ENCODE results near the gene PIGT.

The PIGT gene

DNA sequence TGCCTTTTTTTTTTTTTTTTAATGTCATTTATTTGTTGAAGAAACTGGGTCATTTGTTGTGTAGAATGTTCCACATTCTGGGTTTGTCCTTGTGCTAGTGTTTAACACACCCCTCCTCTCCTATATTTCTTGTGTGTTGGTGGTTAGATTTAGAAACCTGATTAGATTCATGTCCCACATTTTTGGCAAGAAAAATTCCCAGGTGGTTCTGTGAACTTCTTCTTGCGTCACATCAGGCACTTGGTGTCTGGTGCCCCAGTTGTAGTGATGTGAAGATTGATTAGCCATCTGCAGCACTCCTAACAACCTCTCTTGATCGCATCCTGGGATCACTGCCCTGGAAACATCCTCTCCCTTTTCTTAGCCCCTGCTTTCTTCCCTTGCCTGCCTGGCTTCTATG is 7.8 kb downstream of the PIGT start:
- TF ChIP-seq, protein P1, sequence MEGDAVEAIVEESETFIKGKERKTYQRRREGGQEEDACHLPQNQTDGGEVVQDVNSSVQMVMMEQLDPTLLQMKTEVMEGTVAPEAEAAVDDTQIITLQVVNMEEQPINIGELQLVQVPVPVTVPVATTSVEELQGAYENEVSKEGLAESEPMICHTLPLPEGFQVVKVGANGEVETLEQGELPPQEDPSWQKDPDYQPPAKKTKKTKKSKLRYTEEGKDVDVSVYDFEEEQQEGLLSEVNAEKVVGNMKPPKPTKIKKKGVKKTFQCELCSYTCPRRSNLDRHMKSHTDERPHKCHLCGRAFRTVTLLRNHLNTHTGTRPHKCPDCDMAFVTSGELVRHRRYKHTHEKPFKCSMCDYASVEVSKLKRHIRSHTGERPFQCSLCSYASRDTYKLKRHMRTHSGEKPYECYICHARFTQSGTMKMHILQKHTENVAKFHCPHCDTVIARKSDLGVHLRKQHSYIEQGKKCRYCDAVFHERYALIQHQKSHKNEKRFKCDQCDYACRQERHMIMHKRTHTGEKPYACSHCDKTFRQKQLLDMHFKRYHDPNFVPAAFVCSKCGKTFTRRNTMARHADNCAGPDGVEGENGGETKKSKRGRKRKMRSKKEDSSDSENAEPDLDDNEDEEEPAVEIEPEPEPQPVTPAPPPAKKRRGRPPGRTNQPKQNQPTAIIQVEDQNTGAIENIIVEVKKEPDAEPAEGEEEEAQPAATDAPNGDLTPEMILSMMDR (IDR thresholded peaks at IDR 0.05; ENCODE audit: control extremely low read depth, extremely low read depth, low read depth, missing control alignments) = no peak
- DNase-seq (ENCODE audit: extremely low spot score) = no peak
- CTCF ChIA-PET = no interaction called here
- POLR2A ChIA-PET = no interaction called here

DNA sequence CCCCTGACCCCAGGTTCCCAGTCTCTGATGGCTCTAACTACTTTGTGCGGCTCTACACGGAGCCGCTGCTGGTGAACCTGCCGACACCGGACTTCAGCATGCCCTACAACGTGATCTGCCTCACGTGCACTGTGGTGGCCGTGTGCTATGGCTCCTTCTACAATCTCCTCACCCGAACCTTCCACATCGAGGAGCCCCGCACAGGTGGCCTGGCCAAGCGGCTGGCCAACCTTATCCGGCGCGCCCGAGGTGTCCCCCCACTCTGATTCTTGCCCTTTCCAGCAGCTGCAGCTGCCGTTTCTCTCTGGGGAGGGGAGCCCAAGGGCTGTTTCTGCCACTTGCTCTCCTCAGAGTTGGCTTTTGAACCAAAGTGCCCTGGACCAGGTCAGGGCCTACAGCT is 9.6 kb downstream of the PIGT start:
- POLR2A ChIA-PET = no interaction called here
- no peak for DNase-seq (ENCODE audit: extremely low spot score)
- TF ChIP-seq, protein P1 (IDR thresholded peaks at IDR 0.05; ENCODE audit: control extremely low read depth, extremely low read depth, low read depth, missing control alignments) = no peak
- CTCF ChIA-PET = interaction anchor here (16.3 kb wide), 1 partner anchor 56 kb away, joined by 488 read pairs; the partner anchor contains the start of genes SYS1 and TP53TG5

DNA sequence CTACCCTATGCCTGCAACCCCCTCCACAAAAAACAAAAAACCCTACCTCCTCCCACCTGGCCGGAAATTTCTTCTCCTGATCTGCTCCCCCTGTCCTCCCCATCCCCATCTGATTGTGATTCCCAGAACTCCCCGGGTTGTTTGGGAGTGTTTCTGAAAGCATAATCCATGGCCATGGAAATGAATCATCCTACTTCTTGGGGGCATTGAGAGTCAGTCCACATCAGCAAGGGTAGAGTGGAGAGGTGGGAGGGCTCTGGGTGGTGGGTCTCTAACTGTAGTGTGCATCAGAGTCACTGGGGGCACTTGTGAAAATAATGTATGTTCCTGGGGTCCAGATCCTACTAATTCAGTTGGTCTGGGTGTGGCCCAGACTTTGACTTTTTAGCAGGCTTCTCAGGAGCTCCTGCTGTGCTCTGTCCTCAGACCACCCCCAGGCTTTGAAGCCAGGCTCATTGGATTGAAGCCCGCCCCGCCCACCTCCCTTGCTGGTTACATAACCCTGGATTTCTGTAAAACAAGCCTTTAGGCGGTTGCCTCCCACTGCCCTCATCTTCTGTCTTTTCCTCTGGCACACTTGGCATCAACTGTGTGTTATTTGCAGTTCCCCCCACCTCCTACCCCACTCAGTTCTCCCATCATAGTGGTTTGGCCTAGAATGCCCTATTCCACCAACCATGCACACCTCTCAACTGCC is 10.5 kb downstream of the PIGT start:
- TF ChIP-seq, protein P1 (IDR thresholded peaks at IDR 0.05; ENCODE audit: control extremely low read depth, extremely low read depth, low read depth, missing control alignments) = no peak
- CTCF ChIA-PET = interaction anchor here (2.4 to 16.3 kb wide), 2 partner anchors 10 to 57 kb away, joined by 20 to 488 read pairs; partner anchors contain the start of genes SYS1 and TP53TG5
- DNase-seq (ENCODE audit: extremely low spot score) = no peak
- POLR2A ChIA-PET = no interaction called here

DNA sequence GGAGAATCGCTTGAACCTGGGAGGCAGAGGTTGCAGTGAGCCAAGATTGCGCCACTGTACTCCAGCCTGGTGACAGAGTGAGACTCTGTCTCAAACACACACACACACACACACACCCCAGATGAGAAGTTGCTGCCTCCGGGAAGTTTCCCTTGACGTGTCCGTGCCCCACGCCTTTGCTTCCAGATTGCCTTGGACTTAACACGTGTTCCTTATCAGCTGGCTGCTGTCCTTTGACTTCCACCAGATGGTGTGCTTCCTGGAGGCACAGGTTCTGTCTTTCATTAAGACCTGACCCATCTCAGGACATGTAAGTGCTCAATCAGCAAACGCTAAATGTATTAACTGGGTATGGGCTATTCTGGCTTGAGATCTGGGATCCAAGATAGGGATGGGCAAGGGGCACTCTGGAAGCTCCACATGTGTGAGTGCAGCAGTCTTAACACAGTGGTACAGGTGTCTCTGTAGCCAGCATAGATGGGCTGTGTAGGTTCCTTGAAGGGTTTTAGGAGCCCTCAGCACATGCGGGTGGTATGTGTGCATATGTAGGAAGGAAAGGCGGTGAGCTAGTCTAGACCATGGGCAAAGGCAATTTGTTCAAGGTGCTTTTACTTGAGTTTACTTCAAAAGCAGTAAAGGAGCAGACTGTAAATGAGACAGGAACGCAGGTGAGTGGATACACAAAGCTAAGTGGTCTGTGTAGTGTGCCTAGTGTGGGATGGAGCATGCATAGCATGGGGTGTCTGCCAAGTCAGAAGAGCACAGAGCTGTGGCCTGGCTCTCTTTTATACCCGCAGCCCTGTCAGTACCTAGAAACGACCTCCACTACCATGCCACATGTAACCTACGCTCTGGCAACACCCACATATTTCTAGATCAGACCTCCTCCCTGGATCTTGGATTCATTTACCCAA is 11.6 kb downstream of the PIGT start:
- ChIA-PET POLR2A (no interaction called here), CTCF (interaction anchor here (1.0 to 16.3 kb wide), 3 partner anchors 9 to 100 kb away, joined by 3 to 488 read pairs (median 20); partner anchors contain the start of genes SYS1 and TP53TG5)
- TF ChIP-seq, protein P1 (IDR thresholded peaks at IDR 0.05; ENCODE audit: control extremely low read depth, extremely low read depth, low read depth, missing control alignments) = no peak
- no peak for DNase-seq (ENCODE audit: extremely low spot score)

DNA sequence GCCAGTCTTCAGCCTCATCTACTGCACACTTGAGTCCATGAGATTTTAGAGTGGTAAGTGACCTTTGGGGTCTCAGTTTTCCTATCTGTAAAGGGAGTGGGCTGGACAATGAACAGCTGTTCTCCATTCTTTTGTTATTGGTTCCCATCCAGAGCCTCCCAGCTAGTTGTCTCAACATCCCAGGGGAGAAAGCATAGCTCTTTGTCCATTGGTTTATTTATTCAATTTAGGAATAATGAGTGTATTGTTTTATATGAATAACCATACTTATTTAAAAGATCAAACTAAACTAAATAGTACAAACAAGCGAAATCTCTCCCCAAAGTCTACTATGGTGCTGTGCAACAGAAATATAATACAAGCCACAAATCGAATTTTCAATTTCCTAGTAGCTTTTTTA is 13.7 kb downstream of the PIGT start:
- CTCF ChIA-PET = interaction anchor here (1.0 to 16.3 kb wide), 5 partner anchors 11 to 106 kb away, joined by 3 to 488 read pairs (median 8); partner anchors contain the start of genes SYS1 and TP53TG5
- POLR2A ChIA-PET = no interaction called here
- TF ChIP-seq, protein P1 (IDR thresholded peaks at IDR 0.05; ENCODE audit: control extremely low read depth, extremely low read depth, low read depth, missing control alignments) = no peak
- no peak for DNase-seq (ENCODE audit: extremely low spot score)

DNA sequence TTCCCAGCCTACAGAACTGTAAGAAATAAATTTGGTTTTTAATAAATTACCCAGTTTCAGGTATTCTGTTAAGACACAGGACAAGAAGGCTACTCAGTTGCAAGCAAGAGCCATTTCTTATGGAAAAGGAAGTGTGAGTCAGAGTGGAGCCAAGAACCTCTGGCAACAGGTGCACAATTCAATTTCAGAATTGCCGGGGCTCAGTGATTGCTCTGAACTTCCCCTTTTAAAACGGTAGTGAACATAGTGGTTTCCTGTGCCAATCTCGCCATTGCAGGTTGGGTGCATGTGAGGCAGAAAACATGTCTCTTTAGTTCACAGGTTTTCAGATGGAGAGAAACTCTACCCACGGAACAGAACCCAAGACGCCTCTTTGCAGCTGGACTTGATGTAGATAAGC is 16.4 kb downstream of the PIGT start:
- TF ChIP-seq, protein P1 (IDR thresholded peaks at IDR 0.05; ENCODE audit: control extremely low read depth, extremely low read depth, low read depth, missing control alignments) = no peak
- ChIA-PET CTCF (interaction anchor here (0.6 to 16.3 kb wide), 4 partner anchors 14 to 353 kb away, joined by 3 to 488 read pairs (median 21); partner anchors contain the start of genes SYS1 and TP53TG5), POLR2A (no interaction called here)
- peak; percentile 56 for DNase-seq (ENCODE audit: extremely low spot score)

Data from GM10248 (cell line).